ENCODE results near the gene SH2B2. TPM values are rescaled to one million over a fixed set of nuclear protein-coding genes. Genes with fewer than 3 reads are reported as not detected.

Gene SH2B2
- total and polyA plus RNA-seq, 4 donors, result 3.3 to 9.7 (median 7.2) TPM

- Histone ChIP-seq H3K27ac (ENCODE audit: low read depth in 1 of 2, low read length in 1 of 2) (no peak overlapping the region), H3K4me1 (ENCODE audit: control insufficient read depth in 5 of 5, insufficient read depth in 5 of 5, low read length in 5 of 5) (peaks cover 0 to 11% (median 0%) of the 10 kb centered on the region in 5 donors), H3K4me3 (no peak overlapping the region), H3K9ac (ENCODE audit: insufficient read depth in 1 of 2, low read length in 2 of 2) (no peak overlapping the region), H3K36me3 (ENCODE audit: control insufficient read depth in 4 of 4, insufficient read depth in 4 of 4, low read length in 4 of 4) (peaks cover 0 to 4% (median 0%) of the 10 kb centered on the region in 4 donors), H3K27me3 (ENCODE audit: control insufficient read depth in 3 of 3, insufficient read depth in 3 of 3, low read length in 2 of 3) (no peaks in the 10 kb centered on the region), H3K9me3 (ENCODE audit: control insufficient read depth in 4 of 4, insufficient read depth in 3 of 4, low read length in 3 of 4) (no peaks in the 10 kb centered on the region)
- no peak for TF ChIP-seq CTCF (IDR thresholded peaks at IDR 0.05; ENCODE audit: control extremely low read depth, extremely low read depth)
- DNase-seq (no peak), ATAC-seq (ENCODE audit: insufficient read depth, low FRiP score) (no peak)
- 87 to 91% methylated on average over 16 of the region's 16 CpGs for WGBS, 2 donors
These were observed 13.5 kb upstream of the SH2B2 start for GRCh38 chr7:102272917-102273748.

- Histone ChIP-seq H3K27me3 (ENCODE audit: control insufficient read depth in 3 of 3, insufficient read depth in 3 of 3, low read length in 2 of 3) (no peaks in the 10 kb centered on the region), H3K4me1 (ENCODE audit: control insufficient read depth in 5 of 5, insufficient read depth in 5 of 5, low read length in 5 of 5) (peaks cover 0 to 11% (median 0%) of the 10 kb centered on the region in 5 donors), H3K27ac (ENCODE audit: low read depth in 1 of 2, low read length in 1 of 2) (no peak overlapping the region), H3K36me3 (ENCODE audit: control insufficient read depth in 4 of 4, insufficient read depth in 4 of 4, low read length in 4 of 4) (peaks cover 0 to 4% (median 0%) of the 10 kb centered on the region in 4 donors), H3K4me3 (no peak overlapping the region), H3K9me3 (ENCODE audit: control insufficient read depth in 4 of 4, insufficient read depth in 3 of 4, low read length in 3 of 4) (no peaks in the 10 kb centered on the region), H3K9ac (ENCODE audit: insufficient read depth in 1 of 2, low read length in 2 of 2) (no peak overlapping the region)
- no peak for DNase-seq
- WGBS, 2 donors, result 90 to 92% methylated on average over 23 of the region's 23 CpGs
- ATAC-seq (ENCODE audit: insufficient read depth, low FRiP score), result no peak
- TF ChIP-seq CTCF (IDR thresholded peaks at IDR 0.05; ENCODE audit: control extremely low read depth, extremely low read depth), result no peak
These were observed 12.6 kb upstream of the SH2B2 start for GRCh38 chr7:102273749-102274712.

- H3K9ac ChIP-seq (ENCODE audit: insufficient read depth in 1 of 2, low read length in 2 of 2), result no peak overlapping the region
- H3K27ac ChIP-seq (ENCODE audit: low read depth in 1 of 2, low read length in 1 of 2), result no peak overlapping the region
- WGBS, 2 donors, result 92% methylated on average over 10 of the region's 10 CpGs
- H3K36me3 ChIP-seq (ENCODE audit: control insufficient read depth in 4 of 4, insufficient read depth in 4 of 4, low read length in 4 of 4), result peaks cover 0 to 4% (median 0%) of the 10 kb centered on the region in 4 donors
- no peak for ATAC-seq (ENCODE audit: insufficient read depth, low FRiP score)
- no peaks in the 10 kb centered on the region for H3K27me3 ChIP-seq (ENCODE audit: control insufficient read depth in 3 of 3, insufficient read depth in 3 of 3, low read length in 2 of 3)
- H3K9me3 ChIP-seq (ENCODE audit: control insufficient read depth in 4 of 4, insufficient read depth in 3 of 4, low read length in 3 of 4), result no peaks in the 10 kb centered on the region
- H3K4me1 ChIP-seq (ENCODE audit: control insufficient read depth in 5 of 5, insufficient read depth in 5 of 5, low read length in 5 of 5), result peaks cover 0 to 11% (median 0%) of the 10 kb centered on the region in 5 donors
- no peak for TF ChIP-seq CTCF (IDR thresholded peaks at IDR 0.05; ENCODE audit: control extremely low read depth, extremely low read depth)
- H3K4me3 ChIP-seq, result no peak overlapping the region
- no peak for DNase-seq
These were observed 11.5 kb upstream of the SH2B2 start for GRCh38 chr7:102275123-102275703.
